SK-N-SH (cell line): ENCODE data around the gene MMRN1. TPM values are rescaled to one million over a fixed set of nuclear protein-coding genes. Genes with fewer than 3 reads are reported as not detected.

ENCODE experiments used
- CTCF ChIA-PET: fragments of 300-600, 350-600 bp; formaldehyde crosslinking; extraction: SDS; loops from one replicate; lab custom pipeline; 2021; lab: Yijun Ruan, JAX
- POLR2A ChIA-PET: fragments of 350-600 bp; sonication (Branson Sonifier 250); formaldehyde crosslinking; extraction: SDS; loops from one replicate; lab custom pipeline; 2020; ENCODE audit warnings: antibody characterized with exemption, inconsistent platforms; lab: Yijun Ruan, JAX
- DNase-seq: peaks from one replicate; pipeline ENCODE4 v3.0.0; 2012
- H2AFZ ChIP-seq: fragments of 200-600 bp; sonication (generic); 2 replicates; pipeline ENCODE4 v1.8.1; 2016; ENCODE audit warnings: antibody characterized with exemption, mild to moderate bottlenecking, low read depth
- H3F3A ChIP-seq: fragments of 200-600 bp; sonication (generic); replicated peaks from 2 replicates; pipeline ENCODE3; 2016; ENCODE audit warnings: antibody characterized with exemption, mild to moderate bottlenecking; ENCODE audit not compliant: insufficient read depth
- H3K27ac ChIP-seq, 2 experiments: fragments of 200-500 bp in 1 of 2; fragments of 200-600 bp in 1 of 2; sonication (Bioruptor generic) in 1 of 2; sonication (generic), shearing (Covaris generic) in 1 of 2; 2 replicates each; pipeline versions ENCODE4 v1.5.1 to v1.6.1; 2014 to 2016; ENCODE audit warnings: low read depth in 2 of 2, inconsistent platforms in 1 of 2, low read length in 1 of 2, mild to moderate bottlenecking in 1 of 2, mixed read lengths in 1 of 2
- H3K27me3 ChIP-seq: fragments of 200-600 bp; sonication (generic), shearing (Covaris generic); 2 replicates; pipeline ENCODE4 v1.6.1; 2016; ENCODE audit warnings: mixed run types; ENCODE audit not compliant: insufficient read depth
- H3K36me3 ChIP-seq, 2 experiments: fragments of 200-500 bp in 1 of 2; fragments of 200-600 bp in 1 of 2; sonication (Bioruptor generic) in 1 of 2; sonication (generic) in 1 of 2; replicated peaks in 1 of 2; 2 replicates each; pipeline versions ENCODE3 to v1.5.1; 2014 to 2016; ENCODE audit warnings: low read length in 1 of 2, mild to moderate bottlenecking in 1 of 2; ENCODE audit not compliant: insufficient read depth in 2 of 2, control insufficient read depth in 1 of 2
- H3K4me1 ChIP-seq, 2 experiments: fragments of 200-500 bp in 1 of 2; fragments of 200-600 bp in 1 of 2; sonication (Bioruptor generic) in 1 of 2; sonication (generic), shearing (Covaris generic) in 1 of 2; 2 replicates each; pipeline versions ENCODE4 v1.5.1 to v1.6.1; 2014 to 2016; ENCODE audit warnings: low read depth in 1 of 2, low read length in 1 of 2, mixed run types in 1 of 2; ENCODE audit not compliant: insufficient read depth in 2 of 2, control insufficient read depth in 1 of 2
- H3K4me2 ChIP-seq: fragments of 200-600 bp; sonication (generic), shearing (Covaris generic); 2 replicates; pipeline ENCODE4 v1.6.1; 2017; ENCODE audit warnings: mixed run types
- H3K4me3 ChIP-seq, 2 experiments: fragments of 200-500 bp in 1 of 2; fragments of 200-600 bp in 1 of 2; sonication (Bioruptor generic) in 1 of 2; sonication (generic), shearing (Covaris generic) in 1 of 2; 2 replicates each; pipeline versions ENCODE4 v1.5.1 to v1.8.1; 2014 to 2016; ENCODE audit warnings: low read depth in 2 of 2, inconsistent platforms in 1 of 2, low read length in 1 of 2, mild to moderate bottlenecking in 1 of 2, mixed read lengths in 1 of 2, moderate library complexity in 1 of 2
- H3K79me2 ChIP-seq: fragments of 200-600 bp; sonication (generic); 2 replicates; pipeline ENCODE4 v1.8.1; 2017; ENCODE audit warnings: mild to moderate bottlenecking; ENCODE audit not compliant: insufficient read depth
- H3K9ac ChIP-seq: fragments of 200-600 bp; sonication (generic); 2 replicates; pipeline ENCODE4 v1.6.1; 2017; ENCODE audit warnings: mixed run types
- H3K9me2 ChIP-seq: fragments of 200-600 bp; sonication (generic); 2 replicates; pipeline ENCODE4 v1.6.1; 2017; ENCODE audit warnings: mixed run types
- H3K9me3 ChIP-seq: fragments of 200-600 bp; sonication (generic); 2 replicates; pipeline ENCODE4 v1.6.1; 2017; ENCODE audit warnings: mixed run types, mild to moderate bottlenecking, moderate library complexity
- H4K20me1 ChIP-seq: fragments of 200-600 bp; sonication (generic); 2 replicates; pipeline ENCODE4 v1.6.1; 2017; ENCODE audit warnings: mild to moderate bottlenecking, mixed run types; ENCODE audit not compliant: insufficient read depth
- CHD2 ChIP-seq: fragments of 150-350 bp; IDR thresholded peaks from 2 replicates; pipeline ENCODE4 v1.6.1; 2018; ENCODE audit warnings: low read length; ENCODE audit not compliant: partially characterized antibody
- EZH2phosphoT487 ChIP-seq: fragments of 200-600 bp; sonication (generic); IDR thresholded peaks from 2 replicates; pipeline ENCODE4 v1.6.1; 2017; ENCODE audit warnings: low read depth, mixed run types, mild to moderate bottlenecking, antibody characterized with exemption, moderate library complexity, borderline replicate concordance
- FOSL2 ChIP-seq: IDR thresholded peaks from 2 replicates; pipeline ENCODE4 v1.4.0; 2012; ENCODE audit warnings: low read depth, mild to moderate bottlenecking, moderate library complexity, borderline replicate concordance
- FOXM1 ChIP-seq: IDR thresholded peaks from 2 replicates; pipeline ENCODE4 v1.4.0; 2012; ENCODE audit warnings: low read depth, mild to moderate bottlenecking
- GABPA ChIP-seq: IDR thresholded peaks from 2 replicates; pipeline ENCODE4 v1.4.0; 2012; ENCODE audit warnings: low read depth, mild to moderate bottlenecking
- MXI1 ChIP-seq: IDR thresholded peaks from 2 replicates; pipeline ENCODE4 v1.6.1; 2012; ENCODE audit warnings: mild to moderate bottlenecking, low read depth, low read length, improper control_type of control experiment
- NRF1 ChIP-seq: IDR thresholded peaks from 2 replicates; pipeline ENCODE4 v1.6.1; 2012; ENCODE audit warnings: low read depth, mild to moderate bottlenecking, low read length
- POLR2AphosphoS5 ChIP-seq: IDR thresholded peaks from 2 replicates; pipeline ENCODE4 v1.6.1; 2012; ENCODE audit warnings: low read depth, low read length
- RAD21 ChIP-seq: IDR thresholded peaks from 2 replicates; pipeline ENCODE4 v1.6.1; 2012; ENCODE audit warnings: mild to moderate bottlenecking, low read length
- RCOR1 ChIP-seq: fragments of 150-350 bp; IDR thresholded peaks from 2 replicates; pipeline ENCODE4 v1.6.1; 2017; ENCODE audit warnings: antibody characterized with exemption, low read length
- RXRA ChIP-seq: IDR thresholded peaks from 2 replicates; pipeline ENCODE4 v1.4.0; 2012; ENCODE audit warnings: low read depth, mild to moderate bottlenecking, borderline replicate concordance
- SMC3 ChIP-seq: IDR thresholded peaks from 2 replicates; pipeline ENCODE4 v1.6.1; 2012; ENCODE audit warnings: low read depth, low read length, improper control_type of control experiment
- TAF1 ChIP-seq: IDR thresholded peaks from 2 replicates; pipeline ENCODE4 v1.6.1; 2012; ENCODE audit warnings: low read depth, mild to moderate bottlenecking, low read length, moderate library complexity, borderline replicate concordance
- TEAD4 ChIP-seq: IDR thresholded peaks from 2 replicates; pipeline ENCODE4 v1.4.0; 2012; ENCODE audit warnings: mild to moderate bottlenecking, borderline replicate concordance; ENCODE audit not compliant: insufficient read depth
- YY1 ChIP-seq: IDR thresholded peaks from 2 replicates; pipeline ENCODE4 v1.4.0; 2012; ENCODE audit warnings: low read depth, mild to moderate bottlenecking
- polyA plus RNA-seq, 3 experiments: library from polyadenylated mRNA; depleted of rRNA; stranded (reverse); fragments of >200 nt; gene quantifications; 2 replicates each; pipeline ENCODE4 v1.2.3, GENCODE V29; 2012
- TF ChIP-seq, protein P1 (sequence below): IDR thresholded peaks from 2 replicates; pipeline ENCODE4 v1.4.0; 2012; ENCODE audit warnings: low read depth
- TF ChIP-seq, protein P2 (sequence below): IDR thresholded peaks from 2 replicates; pipeline ENCODE4 v1.4.0; 2012; ENCODE audit warnings: low read depth, borderline replicate concordance
- TF ChIP-seq, protein P3 (sequence below): fragments of 200-600 bp; sonication (generic); IDR thresholded peaks from 2 replicates; pipeline ENCODE4 v1.6.1; 2017; ENCODE audit warnings: antibody characterized with exemption, mild to moderate bottlenecking, moderate library complexity
- TF ChIP-seq, protein P4 (sequence below): IDR thresholded peaks from 2 replicates; pipeline ENCODE4; 2012
- TF ChIP-seq, protein P5 (sequence below): fragments of 150-350 bp; IDR thresholded peaks from 2 replicates; pipeline ENCODE4 v1.6.1; 2017; ENCODE audit warnings: antibody characterized with exemption, low read length, low read depth, borderline replicate concordance

The MMRN1 gene
- polyA plus RNA-seq, 1 of the 3 experiments (the other 2 are of a cell fraction), result not detected

DNA sequence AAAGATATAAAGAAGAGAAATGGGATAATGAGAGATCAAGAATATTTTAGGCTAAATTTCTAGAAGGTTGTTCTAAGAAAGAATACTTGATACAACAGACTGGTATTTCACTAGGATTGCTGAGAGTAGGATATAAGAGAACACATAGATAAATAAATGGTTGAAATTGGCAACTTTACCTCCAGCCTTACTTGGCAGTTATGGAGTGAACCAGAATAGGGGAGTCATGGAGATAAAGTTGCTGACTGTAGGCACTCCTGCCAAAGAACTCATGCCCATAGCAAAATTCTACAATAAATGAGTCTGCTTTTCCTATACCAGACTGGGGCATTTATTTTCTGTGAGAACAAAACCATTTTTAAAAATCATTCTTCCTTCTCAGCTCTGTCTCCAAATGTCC lies 26.4 kb upstream of the MMRN1 start:
- CTCF ChIA-PET, result interaction anchor here (0.7 to 5.2 kb wide), 17 partner anchors 11 to 386 kb away, joined by 3 to 48 read pairs (median 6); partner anchors contain the start of genes MMRN1 and SNCA
- H2AFZ ChIP-seq, result no peak overlapping the region
- POLR2A ChIA-PET, result no interaction called here

More for the DNA sequence above, 26.4 kb upstream of the MMRN1 start:
- DNase-seq, result no peak
- Histone ChIP-seq H3K36me3 (no peaks in the 10 kb centered on the region), H4K20me1 (no peaks in the 10 kb centered on the region), H3K79me2 (no peaks in the 10 kb centered on the region), H3K9ac (no peak overlapping the region), H3K4me2 (no peak overlapping the region), H3K9me3 (no peaks in the 10 kb centered on the region), H3K27ac (no peak overlapping the region), H3K4me1 (no peaks in the 10 kb centered on the region), H3K9me2 (no peaks in the 10 kb centered on the region), H3K27me3 (no peaks in the 10 kb centered on the region), H3F3A (no peaks in the 10 kb centered on the region), H3K4me3 (no peak overlapping the region)
- TF ChIP-seq YY1 (no peak), FOSL2 (no peak), NRF1 (no peak), POLR2AphosphoS5 (no peak), TEAD4 (no peak), MXI1 (no peak), RCOR1 (no peak), RAD21 (no peak), RXRA (no peak), GABPA (no peak), TAF1 (no peak), SMC3 (no peak), CHD2 (no peak), EZH2phosphoT487 (no peak), FOXM1 (no peak)
- TF ChIP-seq, protein P1, sequence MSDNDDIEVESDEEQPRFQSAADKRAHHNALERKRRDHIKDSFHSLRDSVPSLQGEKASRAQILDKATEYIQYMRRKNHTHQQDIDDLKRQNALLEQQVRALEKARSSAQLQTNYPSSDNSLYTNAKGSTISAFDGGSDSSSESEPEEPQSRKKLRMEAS, result no peak
- TF ChIP-seq, protein P2, sequence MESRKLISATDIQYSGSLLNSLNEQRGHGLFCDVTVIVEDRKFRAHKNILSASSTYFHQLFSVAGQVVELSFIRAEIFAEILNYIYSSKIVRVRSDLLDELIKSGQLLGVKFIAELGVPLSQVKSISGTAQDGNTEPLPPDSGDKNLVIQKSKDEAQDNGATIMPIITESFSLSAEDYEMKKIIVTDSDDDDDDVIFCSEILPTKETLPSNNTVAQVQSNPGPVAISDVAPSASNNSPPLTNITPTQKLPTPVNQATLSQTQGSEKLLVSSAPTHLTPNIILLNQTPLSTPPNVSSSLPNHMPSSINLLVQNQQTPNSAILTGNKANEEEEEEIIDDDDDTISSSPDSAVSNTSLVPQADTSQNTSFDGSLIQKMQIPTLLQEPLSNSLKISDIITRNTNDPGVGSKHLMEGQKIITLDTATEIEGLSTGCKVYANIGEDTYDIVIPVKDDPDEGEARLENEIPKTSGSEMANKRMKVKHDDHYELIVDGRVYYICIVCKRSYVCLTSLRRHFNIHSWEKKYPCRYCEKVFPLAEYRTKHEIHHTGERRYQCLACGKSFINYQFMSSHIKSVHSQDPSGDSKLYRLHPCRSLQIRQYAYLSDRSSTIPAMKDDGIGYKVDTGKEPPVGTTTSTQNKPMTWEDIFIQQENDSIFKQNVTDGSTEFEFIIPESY, result no peak
- TF ChIP-seq, protein P3, sequence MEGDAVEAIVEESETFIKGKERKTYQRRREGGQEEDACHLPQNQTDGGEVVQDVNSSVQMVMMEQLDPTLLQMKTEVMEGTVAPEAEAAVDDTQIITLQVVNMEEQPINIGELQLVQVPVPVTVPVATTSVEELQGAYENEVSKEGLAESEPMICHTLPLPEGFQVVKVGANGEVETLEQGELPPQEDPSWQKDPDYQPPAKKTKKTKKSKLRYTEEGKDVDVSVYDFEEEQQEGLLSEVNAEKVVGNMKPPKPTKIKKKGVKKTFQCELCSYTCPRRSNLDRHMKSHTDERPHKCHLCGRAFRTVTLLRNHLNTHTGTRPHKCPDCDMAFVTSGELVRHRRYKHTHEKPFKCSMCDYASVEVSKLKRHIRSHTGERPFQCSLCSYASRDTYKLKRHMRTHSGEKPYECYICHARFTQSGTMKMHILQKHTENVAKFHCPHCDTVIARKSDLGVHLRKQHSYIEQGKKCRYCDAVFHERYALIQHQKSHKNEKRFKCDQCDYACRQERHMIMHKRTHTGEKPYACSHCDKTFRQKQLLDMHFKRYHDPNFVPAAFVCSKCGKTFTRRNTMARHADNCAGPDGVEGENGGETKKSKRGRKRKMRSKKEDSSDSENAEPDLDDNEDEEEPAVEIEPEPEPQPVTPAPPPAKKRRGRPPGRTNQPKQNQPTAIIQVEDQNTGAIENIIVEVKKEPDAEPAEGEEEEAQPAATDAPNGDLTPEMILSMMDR, result no peak
- TF ChIP-seq, protein P4, sequence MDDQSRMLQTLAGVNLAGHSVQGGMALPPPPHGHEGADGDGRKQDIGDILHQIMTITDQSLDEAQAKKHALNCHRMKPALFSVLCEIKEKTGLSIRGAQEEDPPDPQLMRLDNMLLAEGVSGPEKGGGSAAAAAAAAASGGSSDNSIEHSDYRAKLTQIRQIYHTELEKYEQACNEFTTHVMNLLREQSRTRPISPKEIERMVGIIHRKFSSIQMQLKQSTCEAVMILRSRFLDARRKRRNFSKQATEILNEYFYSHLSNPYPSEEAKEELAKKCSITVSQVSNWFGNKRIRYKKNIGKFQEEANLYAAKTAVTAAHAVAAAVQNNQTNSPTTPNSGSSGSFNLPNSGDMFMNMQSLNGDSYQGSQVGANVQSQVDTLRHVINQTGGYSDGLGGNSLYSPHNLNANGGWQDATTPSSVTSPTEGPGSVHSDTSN, result no peak
- TF ChIP-seq, protein P5, sequence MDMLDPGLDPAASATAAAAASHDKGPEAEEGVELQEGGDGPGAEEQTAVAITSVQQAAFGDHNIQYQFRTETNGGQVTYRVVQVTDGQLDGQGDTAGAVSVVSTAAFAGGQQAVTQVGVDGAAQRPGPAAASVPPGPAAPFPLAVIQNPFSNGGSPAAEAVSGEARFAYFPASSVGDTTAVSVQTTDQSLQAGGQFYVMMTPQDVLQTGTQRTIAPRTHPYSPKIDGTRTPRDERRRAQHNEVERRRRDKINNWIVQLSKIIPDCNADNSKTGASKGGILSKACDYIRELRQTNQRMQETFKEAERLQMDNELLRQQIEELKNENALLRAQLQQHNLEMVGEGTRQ, result no peak
